Upper lobe of right lung (tissue), 1 donor: ENCODE measurements around the gene CCNL2. TPM values are rescaled to one million over a fixed set of nuclear protein-coding genes. Genes with fewer than 3 reads are reported as not detected.
A peak's percentile ranks its signal among the peaks of the same experiment; 100 is the strongest.

Experiments
- ATAC-seq: fragments of 200-7000 bp; cut with Tn5 transposase; one replicate; pipeline ENCODE4 v1.9.1; 2020; ENCODE audit warnings: mild to moderate bottlenecking, moderate library complexity
- DNase-seq: peaks from one replicate; pipeline ENCODE4 v3.0.0-alpha.2; 2020
- H3K27ac ChIP-seq: fragments of 200-600 bp; one replicate; pipeline ENCODE4 v1.8.0; 2022
- H3K27me3 ChIP-seq: fragments of 200-600 bp; one replicate; pipeline ENCODE4 v1.8.0; 2022; ENCODE audit warnings: mild to moderate bottlenecking
- H3K36me3 ChIP-seq: fragments of 200-600 bp; one replicate; pipeline ENCODE4 v1.8.0; 2022
- H3K4me1 ChIP-seq: fragments of 200-600 bp; one replicate; pipeline ENCODE4 v1.8.0; 2022
- H3K4me3 ChIP-seq: fragments of 200-600 bp; one replicate; pipeline ENCODE4 v1.8.0; 2022; ENCODE audit warnings: mild to moderate bottlenecking
- H3K9me3 ChIP-seq: fragments of 200-600 bp; one replicate; pipeline ENCODE4 v1.8.0; 2022
- intact Hi-C: fragments of 100-400 bp; cut with DNase I; formaldehyde crosslinking; loops from one replicate; pipeline ENCODE4 v1.11.0; 2022
- total RNA-seq: library from RNA; stranded (reverse); fragmentation: NEBNext Ultra II Directional; extraction: Animal tissue kit (Norgen Biotek cat#: 25700); gene quantifications from one replicate; pipeline ENCODE4 v1.2.1, GENCODE V29; 2021
- TF ChIP-seq, protein P1 (sequence below): fragments of 200-600 bp; IDR thresholded peaks from one replicate; pipeline ENCODE4 v1.8.0; 2022; ENCODE audit warnings: antibody characterized with exemption
- donor health status: DM: no; HTN: yes; CAD: no; lungs with severe emphysema.

Gene CCNL2
- total RNA-seq, 1 donor from 2014 or later, result 165 TPM

DNA sequence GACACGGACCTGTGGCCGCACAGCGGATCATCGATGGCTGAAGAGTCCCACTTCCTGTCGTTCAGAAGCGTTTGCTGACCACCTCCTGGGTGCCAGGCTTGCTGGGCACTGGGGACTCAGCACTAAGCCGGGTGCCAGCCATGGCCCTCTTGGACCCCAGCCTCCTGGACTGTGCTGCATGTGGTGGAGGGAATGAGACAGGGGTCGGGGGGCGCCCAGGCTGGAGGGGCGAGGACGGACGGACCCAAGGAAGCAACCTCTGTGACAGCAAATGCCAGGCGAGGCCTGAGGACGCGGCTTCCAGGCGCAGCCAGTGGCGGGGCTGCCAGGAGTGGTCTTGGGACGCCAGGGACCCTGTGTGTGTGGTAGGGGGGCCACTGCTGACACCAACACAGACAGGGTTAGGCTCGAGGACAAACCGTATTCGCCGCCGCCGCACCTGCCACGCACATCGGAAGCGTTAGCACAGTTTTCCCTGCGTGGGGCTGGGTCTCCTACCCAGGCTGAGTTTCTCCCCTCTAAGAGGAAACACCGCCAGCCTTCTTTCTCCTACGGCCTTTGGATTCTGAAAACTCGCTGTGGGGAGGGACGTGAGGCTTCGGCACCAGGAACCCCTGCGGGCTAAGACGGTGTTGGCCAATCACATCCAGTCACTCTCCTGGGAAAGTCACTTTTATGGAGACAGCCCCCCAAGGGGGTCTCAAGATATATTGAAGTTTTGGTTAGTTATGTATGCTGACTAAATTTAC is 37.7 kb downstream of the CCNL2 start:
- no peaks in the 10 kb centered on the region for H3K36me3 ChIP-seq
- H3K27ac ChIP-seq, result peak overlapping the region; percentile 68
- TF ChIP-seq, protein P1, sequence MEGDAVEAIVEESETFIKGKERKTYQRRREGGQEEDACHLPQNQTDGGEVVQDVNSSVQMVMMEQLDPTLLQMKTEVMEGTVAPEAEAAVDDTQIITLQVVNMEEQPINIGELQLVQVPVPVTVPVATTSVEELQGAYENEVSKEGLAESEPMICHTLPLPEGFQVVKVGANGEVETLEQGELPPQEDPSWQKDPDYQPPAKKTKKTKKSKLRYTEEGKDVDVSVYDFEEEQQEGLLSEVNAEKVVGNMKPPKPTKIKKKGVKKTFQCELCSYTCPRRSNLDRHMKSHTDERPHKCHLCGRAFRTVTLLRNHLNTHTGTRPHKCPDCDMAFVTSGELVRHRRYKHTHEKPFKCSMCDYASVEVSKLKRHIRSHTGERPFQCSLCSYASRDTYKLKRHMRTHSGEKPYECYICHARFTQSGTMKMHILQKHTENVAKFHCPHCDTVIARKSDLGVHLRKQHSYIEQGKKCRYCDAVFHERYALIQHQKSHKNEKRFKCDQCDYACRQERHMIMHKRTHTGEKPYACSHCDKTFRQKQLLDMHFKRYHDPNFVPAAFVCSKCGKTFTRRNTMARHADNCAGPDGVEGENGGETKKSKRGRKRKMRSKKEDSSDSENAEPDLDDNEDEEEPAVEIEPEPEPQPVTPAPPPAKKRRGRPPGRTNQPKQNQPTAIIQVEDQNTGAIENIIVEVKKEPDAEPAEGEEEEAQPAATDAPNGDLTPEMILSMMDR, result no peak
- DNase-seq (no peak), ATAC-seq (no peak)
- H3K27me3 ChIP-seq, result peaks cover 13% of the 10 kb centered on the region
- H3K4me1 ChIP-seq, result peaks cover 19% of the 10 kb centered on the region
- intact Hi-C loops, result no loop called here
- no peaks in the 10 kb centered on the region for H3K9me3 ChIP-seq
- H3K4me3 ChIP-seq, result no peak overlapping the region

DNA sequence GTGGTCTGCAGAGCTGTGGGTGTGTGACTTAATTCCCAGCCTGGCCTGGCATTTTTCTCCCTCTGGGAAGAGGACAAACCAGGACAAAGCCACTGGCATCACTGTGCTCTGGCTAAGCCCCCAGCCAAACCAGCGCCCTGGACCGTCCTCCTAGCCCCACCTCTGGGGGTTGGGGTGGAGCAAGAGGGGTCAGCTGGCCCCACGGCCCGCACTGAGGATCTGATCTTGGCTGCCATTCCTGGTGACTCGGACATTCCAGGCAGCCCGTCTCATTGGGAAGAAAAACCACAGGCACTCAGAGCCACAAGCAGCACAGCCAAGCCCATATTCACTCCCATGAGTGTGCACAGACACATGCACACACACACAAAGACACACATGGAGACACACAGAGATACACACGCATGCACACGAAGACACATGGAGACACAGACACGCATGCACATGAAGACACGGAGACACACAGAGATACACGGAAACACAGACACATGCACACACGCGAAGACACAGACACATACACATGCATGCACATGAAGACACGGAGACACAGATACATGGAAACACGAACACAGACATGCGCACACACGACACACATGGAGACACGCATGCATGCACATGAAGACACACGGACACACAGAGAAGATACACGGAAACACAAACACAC is 38.5 kb downstream of the CCNL2 start:
- ATAC-seq (peak; percentile 57), DNase-seq (peak; percentile 74)
- intact Hi-C loops, result no loop called here
- Histone ChIP-seq H3K36me3 (no peaks in the 10 kb centered on the region), H3K27ac (peak overlapping the region; percentile 81), H3K4me1 (peaks cover 19% of the 10 kb centered on the region), H3K4me3 (no peak overlapping the region), H3K9me3 (no peaks in the 10 kb centered on the region), H3K27me3 (peaks cover 13% of the 10 kb centered on the region)
- TF ChIP-seq, protein P1, result no peak

DNA sequence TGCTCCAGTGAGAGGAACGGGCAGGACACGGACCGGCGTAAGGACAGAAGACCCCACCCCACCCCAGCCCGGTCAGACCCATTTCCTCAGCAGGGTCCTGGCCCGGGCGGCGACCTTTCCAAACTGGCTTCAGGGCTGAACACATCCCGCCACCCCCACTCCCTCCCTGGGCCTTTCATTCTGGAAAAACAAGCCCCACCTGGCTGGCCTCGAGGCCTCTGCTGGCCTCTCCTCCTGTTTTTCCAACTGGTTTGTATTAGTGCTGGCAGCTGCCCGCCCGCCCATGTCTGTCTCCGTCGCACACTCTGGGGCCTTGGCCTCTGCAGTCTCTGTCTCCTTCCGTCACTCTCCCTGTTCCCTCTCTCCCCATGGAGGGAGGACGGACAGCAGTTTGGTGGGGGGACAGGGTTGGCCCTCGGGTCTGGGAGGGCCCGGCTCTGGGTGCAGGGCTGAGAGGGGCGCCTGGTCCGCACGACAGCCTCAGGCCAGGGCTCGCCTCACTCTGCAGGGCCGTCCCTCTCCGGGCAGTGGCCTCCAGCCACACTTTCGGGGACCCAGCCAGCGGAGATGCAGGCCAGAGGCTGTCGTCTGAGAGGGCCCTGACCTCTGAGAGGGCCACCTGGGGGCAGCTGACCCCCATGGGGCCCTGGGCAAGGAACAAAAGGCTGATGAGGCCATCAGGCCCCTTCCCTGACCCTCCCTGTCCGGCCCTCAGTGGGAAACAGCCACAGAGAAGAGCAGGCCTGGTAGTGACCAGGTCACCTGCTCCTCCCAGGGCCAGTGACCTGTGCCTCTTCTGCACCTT is 39.3 kb downstream of the CCNL2 start:
- ATAC-seq (no peak), DNase-seq (peak; percentile 68)
- intact Hi-C loops, result no loop called here
- Histone ChIP-seq H3K27ac (peak overlapping the region; percentile 81), H3K4me3 (no peak overlapping the region), H3K4me1 (peaks cover 20% of the 10 kb centered on the region), H3K27me3 (peaks cover 13% of the 10 kb centered on the region), H3K9me3 (no peaks in the 10 kb centered on the region), H3K36me3 (no peaks in the 10 kb centered on the region)
- TF ChIP-seq, protein P1, result no peak

DNA sequence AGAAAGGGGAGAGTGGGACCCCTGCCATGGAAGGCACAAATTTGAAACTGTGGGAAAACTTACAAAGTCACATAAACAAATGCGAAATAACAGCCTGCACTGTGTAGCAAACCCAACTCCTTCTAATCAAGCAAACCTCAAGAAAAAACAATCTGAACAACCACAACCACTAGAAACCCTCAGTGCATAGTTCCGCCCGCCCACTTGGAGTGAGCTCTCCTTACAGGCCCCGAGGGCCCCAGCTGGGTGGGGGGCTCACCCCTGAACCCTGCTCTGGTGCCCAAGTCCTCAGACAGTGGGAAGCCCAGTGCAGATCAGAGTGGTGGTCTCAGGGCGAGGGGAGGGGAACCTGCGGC is 39.8 kb downstream of the CCNL2 start:
- Histone ChIP-seq H3K9me3 (no peaks in the 10 kb centered on the region), H3K27ac (peak overlapping the region; percentile 81), H3K4me3 (no peak overlapping the region), H3K36me3 (no peaks in the 10 kb centered on the region), H3K4me1 (peaks cover 25% of the 10 kb centered on the region), H3K27me3 (peaks cover 13% of the 10 kb centered on the region)
- TF ChIP-seq, protein P1, result no peak
- intact Hi-C loops, result no loop called here
- DNase-seq (no peak), ATAC-seq (no peak)

DNA sequence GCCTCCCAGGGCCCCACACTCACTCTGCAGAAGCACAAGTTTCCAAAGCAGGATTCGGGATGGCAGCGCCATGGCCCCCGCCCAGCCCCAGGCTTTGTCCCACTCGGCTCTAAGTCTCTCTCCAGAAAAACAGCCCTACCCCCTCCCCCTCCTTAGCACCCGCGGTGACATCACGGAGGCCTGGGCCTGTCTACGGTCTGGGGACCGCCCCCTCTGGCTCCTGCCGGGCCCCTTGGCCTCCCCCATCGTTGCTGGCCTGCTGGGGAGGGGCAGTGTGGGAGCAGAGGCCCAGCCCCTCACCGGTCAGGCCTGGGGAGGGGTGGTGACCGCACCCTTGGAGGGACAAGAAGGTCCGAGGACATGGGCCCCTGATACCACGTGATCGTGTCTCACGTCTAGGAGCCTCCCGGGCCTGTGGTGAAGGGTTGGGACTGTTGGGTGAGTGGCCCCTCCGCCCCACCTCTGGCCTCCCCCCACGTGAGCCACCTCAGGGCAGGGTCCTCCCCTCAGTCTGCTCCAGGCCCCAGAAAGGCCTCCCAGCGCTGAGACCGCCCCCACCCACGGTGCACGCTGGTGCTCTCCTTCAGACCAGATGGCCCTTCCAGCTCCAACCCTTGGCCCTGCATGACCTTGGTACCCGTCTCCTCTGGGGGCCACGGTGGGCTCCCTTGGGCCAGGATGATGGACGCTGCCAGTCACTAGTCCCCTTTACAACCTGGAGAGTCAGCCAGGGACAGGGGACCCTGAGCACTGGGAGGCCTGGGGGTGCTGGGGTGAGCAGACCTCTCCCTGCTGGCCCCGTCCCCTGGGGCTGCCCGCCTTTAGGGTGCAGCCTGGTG is 40.5 kb downstream of the CCNL2 start, which contains the start of gene MXRA8:
Gene MXRA8 (minus strand): TSS at position 123 of the 839 bp plus-strand sequence. CDS start 51 bp downstream, at position 72.
- Histone ChIP-seq H3K27ac (peak within 1 kb of the TSS; percentile 81), H3K4me1 (peaks cover 30% of the 10 kb centered on the region), H3K27me3 (peaks cover 17% of the 10 kb centered on the region), H3K9me3 (no peaks in the 10 kb centered on the region), H3K4me3 (peak within 1 kb of the TSS; percentile 54), H3K36me3 (no peaks in the 10 kb centered on the region)
- TF ChIP-seq, protein P1, result no peak
- peak; percentile 68 for DNase-seq
- peak; percentile 54 for ATAC-seq
- intact Hi-C loops, result no loop called here
